NOMO-1 treated with DMSO at 0.1 percent for 48 hours (cell line): ENCODE measurements around the gene DSG3.
"Not testable (repeated sequence)": the region's sequence is repeated elsewhere in the genome, so short reads cannot be mapped to it uniquely, and the experiment has no call there.

ENCODE experiments used
- DNase-seq: peaks from one replicate; lab custom pipeline; 2025; ENCODE audit not compliant: unreplicated experiment; lab: John Stamatoyannopoulos, UW

Gene DSG3

DNA sequence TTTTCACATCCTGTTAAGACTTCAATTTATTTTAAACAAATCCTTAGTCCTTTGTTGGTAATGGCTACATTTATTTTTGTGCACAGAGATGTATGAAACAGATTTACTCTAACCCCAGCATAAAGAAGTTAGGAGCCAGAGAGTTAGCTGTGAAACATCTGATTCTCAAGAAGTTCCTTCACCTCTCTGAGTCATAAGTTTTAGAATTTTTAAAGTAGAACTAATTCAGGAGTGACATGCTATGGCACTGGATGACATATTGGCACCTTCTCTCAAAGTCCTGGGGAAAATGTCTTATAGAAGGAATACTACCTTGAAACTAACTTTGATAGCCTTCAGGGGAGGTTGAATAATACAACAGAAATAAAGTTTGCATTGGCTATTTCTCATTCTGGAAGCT is 44.0 kb downstream of the DSG3 start:
- DNase-seq = no peak

DNA sequence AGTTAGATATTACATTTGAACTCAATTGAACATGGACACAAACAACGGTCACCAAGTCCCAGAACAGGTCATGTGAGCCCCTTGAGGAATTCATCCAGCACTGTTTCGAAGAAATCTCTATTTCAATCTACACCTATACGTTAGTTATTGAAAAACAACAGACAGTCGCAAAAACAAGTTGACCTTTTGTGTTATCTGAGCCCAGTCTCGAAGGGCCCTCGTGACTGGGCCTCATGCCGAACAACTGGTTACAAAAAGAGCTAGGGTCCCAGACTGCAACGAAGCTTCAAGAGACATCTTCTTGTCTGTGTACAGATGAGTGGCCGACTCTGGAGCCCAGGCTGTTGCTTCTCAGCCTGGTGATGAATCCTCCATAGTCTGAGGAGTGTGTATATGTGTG is 45.1 kb downstream of the DSG3 start:
- no peak for DNase-seq

DNA sequence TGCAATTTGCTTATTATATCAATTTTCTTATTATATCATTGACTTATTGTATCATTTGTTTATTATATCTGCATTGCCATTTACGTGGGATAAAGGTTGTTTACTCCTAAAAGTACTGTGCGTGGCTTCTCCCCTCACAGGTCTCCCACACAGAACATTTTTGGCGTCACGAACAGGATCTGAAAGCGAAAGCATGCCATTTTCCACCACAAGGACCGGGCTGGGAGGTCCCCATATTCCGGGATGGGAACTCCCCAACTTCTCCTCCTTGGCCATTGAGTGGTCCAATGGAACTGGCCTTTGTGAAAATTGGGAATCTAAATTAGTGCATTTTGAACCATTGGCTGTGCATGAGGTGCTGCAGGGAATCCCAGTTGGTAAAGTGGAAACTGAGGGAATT is 45.6 kb downstream of the DSG3 start:
- no peak for DNase-seq

GRCh38 chr18:31493941-31494340 is 46.4 kb downstream of the DSG3 start:
- DNase-seq = no peak

DNA sequence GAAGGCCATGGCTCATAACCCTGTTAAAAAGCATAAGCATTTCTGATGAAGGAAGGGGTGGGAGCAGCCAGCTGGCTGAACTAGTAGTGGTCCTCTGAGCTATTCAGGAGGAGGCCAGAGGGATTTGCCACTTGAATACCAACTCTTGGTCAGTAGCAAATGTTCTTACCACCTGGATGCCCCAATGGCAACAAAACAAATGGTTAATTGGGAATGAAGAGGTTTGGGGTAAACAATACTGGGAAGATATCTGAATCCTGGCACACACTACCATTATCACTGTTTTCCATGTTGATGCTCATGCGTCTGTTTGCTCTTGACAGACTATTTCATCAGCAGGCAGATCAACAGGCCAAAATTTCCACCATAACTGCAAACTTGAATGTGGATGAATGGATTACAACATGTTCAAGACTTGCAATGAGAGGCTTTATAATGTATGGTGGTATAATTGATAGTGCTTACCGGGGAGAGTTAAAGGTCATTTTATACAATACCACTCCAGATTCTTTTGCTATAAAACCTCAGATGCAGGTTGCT is 47.2 kb downstream of the DSG3 start:
- not testable (repeated sequence) for DNase-seq

DNA sequence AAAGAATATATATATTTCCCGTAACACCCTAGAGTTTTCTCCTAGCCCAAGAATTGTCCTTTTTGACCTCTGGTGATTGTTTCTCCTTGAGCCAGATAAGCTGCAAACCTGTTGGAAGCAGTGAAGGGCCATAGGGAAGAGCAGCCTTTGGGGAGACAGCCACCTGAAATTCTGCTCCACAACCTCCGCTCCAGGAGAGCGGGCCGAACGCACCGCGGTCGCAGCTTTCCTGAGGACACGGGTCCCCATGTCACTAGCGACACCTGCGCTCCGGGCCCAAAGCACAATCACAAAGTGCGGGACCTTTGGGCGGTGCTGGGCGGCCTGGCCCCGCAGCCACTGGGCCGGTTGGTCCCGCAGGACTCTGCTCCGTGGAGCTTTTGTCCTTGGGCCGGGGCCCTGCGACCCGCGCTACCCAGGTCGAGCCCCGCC is 49.9 kb downstream of the DSG3 start:
- DNase-seq = no peak

DNA sequence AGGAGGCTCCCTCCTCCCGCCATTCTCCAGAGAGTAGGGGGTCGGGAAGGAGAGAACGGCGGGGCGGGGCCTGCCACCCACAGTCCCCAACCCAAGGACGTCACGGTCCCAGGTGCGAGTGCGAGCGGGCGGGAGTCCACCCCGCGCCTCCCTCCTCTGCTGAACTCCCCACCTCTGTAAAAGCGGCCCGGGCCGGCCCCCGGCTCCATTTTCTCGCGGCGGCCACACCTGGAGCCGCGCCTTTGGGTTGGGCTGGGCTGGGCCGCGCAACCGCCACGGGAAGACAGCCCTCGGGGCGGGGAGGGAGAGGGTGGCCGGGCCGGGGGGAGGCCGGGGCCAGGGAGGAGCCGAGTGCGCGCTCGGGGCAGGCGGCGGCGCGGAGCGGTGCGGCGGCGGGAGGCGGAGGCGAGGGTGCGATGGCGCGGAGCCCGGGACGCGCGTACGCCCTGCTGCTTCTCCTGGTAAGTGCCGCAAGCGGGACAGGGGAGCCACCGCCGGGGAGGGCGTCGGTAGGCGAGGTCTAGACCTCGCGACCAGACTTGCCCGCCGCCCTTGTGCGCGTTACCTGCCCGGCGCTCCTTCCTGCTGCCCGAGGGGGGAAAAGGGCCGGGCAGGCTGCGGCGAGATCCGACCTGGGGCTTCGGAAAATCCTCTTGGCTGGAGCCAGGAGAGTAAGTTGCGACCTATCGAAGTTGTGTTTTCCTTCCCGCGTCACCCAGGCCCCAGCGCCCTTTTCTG is 50.5 kb downstream of the DSG3 start, which contains the start of gene DSG2:
Gene DSG2 (plus strand): TSS at position 342 of the 738 bp plus-strand sequence. CDS start 75 bp downstream, at position 417.
- no peak for DNase-seq

GRCh38 chr18:31498574-31499524 is 51.3 kb downstream of the DSG3 start:
- DNase-seq = no peak

DNA sequence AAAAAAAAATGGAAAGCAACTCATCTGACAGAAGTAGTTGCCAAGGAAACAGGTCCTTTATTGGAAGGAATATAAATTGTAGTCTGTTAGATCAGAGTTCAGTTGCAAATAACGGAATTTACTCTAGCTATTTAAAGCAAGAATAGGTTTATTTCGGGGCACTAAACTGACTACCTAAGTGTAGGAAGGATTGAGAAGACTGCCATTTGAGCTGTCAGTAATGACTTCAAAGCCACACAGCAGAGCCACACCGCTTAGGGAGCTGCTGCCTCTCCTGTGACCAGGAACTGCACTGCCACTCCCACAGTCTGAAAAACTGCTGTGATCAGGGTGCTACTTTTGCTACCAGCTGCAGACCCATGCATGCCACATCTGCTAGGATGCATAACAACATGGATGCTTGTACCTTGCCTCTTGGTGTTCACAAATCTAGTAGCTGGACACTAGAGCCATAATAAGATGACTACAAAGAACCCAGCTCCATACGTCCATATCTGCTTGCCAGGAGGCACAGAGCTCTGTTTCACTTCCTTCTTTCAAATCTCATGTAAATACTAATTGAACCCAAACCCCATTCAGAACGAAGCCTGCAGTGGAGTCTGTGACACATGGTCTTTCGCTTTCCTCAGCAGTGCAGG is 52.6 kb downstream of the DSG3 start:
- DNase-seq = peak; percentile 70

DNA sequence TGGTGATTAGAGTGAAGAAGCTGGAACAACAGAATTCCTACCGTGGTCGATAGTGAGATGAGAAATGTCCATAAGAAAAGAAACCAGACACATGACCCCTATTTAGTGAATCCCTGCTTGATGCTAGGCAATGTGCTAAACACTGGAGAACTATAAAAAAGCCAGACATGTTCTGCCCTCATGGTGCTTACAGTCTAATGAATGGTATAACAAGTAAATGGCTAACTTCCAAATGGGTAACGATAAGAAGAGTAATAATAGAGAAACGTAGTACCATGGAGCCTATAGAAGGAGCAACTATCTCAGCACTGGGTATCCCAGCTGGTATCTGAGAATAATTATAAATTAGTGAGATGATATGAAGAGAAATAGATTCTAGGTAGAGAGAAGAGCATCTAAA is 55.5 kb downstream of the DSG3 start:
- no peak for DNase-seq

DNA sequence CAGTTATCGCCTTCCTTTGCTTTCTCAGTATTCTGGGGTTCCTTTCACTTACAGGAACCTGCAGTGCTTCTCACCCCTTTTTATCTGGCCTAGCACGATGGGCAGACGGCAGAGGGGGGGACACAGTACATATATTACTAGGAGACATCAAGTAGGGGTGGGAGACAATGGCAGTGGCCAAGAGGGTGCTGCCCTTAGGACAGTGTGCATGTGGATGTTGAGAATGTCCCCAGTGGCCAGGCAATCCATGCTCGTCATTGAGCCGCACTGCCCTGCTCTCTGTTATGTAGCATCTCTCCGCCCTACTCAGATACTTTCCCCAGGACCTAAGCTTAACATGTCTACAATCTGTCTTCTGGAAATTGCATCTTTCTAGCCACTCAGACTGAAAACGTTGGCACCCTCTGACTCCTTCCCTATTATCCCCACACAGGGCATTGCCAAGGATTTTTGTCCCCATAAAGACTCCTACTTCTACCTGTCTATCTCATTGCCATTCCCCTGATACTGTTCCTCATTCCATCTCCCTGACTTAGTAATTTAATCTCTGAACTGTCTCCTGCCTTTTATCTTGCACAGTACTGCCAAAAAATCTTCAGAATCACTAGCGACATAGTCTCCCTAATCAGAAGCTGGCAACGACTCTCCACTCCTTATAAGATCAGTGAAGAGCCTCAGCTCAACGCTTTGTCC is 57.1 kb downstream of the DSG3 start:
- no peak for DNase-seq

DNA sequence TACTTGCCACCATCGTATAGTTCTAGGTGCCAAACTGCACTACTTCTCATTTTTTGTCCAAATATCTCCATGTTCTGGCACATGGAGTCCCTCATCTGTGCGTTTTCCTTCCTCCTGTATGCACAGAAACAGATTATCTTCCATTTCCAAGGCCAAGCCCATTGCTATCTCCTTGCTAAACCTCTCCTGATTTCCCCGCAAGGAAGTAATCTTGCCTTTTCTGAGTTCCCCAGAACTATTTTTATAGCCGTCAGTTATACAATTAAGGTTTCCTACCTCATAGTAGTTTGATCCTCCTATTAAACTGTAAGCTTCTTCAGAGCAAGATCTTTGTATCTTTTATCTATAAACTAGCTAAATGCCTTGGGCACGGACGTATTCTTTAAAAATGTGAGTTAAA is 57.6 kb downstream of the DSG3 start:
- DNase-seq = no peak

GRCh38 chr18:31506024-31506742 is 58.6 kb downstream of the DSG3 start:
- DNase-seq = no peak

GRCh38 chr18:31507124-31507523 is 59.6 kb downstream of the DSG3 start:
- DNase-seq = not testable (repeated sequence)

DNA sequence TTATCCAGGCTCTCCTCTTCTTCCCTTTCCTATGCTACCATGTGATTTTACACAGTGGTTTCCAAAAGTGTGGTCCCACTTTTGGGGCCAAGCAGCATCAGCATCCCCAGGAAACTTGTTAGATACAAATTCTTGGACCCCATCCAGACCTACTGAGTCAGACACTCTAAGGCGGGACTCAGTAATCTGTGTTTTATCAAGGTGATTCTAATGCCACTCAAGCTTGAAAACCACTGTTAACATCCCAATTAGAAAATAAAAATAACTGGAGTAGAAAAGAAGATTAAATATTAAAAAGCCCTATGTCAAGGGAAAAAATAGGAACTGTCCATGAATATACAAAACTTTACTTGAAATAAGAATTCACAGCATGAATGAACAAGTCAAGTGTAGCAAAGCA is 61.2 kb downstream of the DSG3 start:
- DNase-seq = no peak

- DNase-seq = no peak
These were observed 62.0 kb downstream of the DSG3 start for GRCh38 chr18:31509571-31509970.

DNA sequence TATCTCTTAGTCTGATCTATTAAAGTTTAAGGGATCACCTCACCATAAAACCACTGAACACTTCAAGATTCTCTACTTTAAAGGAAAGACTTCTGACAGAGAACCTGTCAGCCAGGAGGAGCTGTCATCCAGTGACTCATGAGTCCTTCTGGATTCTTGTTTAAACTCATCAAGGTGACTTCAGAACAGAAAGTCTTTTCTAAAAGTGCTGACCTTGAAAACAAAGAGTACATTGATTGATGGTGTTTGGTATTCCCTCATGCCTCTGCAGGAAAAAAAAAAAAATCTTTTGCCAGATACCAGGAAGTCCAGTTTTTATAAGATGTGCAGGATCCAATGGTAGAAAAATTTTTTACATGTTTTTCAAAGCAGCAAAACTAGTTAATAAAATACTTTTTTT is 62.8 kb downstream of the DSG3 start:
- DNase-seq = no peak

DNA sequence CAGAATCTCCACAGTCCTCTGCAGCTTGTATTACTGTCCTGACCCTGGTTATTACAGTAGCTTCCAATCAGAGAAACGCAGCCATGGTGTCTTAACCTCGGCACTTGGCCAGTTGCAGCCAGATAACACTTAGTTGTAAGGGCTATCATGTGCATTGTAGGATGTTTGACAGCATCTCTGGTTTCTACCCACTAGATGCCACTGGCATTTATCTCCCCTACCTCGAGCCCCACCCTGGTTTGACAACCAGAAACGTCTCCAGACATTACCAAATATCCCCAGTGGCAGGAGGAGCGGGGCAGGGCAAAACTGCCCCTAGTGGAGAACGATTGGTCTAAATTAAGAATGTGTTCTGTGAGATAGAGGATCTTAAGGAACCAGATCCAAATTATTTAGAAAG is 63.6 kb downstream of the DSG3 start:
- no peak for DNase-seq

DNA sequence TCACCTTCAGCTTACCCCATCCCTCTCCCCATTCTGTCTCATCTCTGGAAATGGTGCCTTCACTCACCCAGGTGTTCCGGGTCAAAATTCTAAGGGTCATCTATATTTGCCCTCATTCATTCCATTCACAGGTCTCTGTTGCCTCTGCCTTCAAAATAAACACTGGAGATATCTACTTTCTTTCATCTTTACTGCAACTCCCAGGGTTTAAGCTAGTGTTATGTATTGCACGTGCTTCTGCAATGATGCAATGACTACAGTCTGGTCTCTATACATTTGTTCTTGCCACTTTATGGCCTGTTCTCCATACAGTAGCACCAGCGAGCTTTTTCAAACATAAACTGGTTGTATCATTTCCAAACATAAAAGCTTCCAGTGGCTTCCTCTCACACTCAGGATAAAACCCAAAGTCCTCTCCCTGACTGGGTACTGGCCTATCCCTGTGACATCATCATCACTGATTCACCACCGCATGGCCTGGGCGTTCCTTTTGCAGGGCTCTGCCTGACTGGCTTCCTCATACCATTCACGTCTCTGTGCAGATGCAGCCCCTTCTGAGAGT is 64.7 kb downstream of the DSG3 start:
- DNase-seq = no peak
